HEK293 (cell line): ENCODE data around the gene GSG1L.

Experiments
- TCF7L2 ChIP-seq: IDR thresholded peaks from 2 replicates; pipeline ENCODE4 v1.6.1; 2011; ENCODE audit warnings: low read depth, mild to moderate bottlenecking, inconsistent platforms, low read length, moderate library complexity, borderline replicate concordance
- YY1 ChIP-seq: fragments of 450-650 bp; formaldehyde crosslinking; IDR thresholded peaks from 2 replicates; pipeline ENCODE4 v1.5.1; 2018; ENCODE audit warnings: missing biosample characterization, missing genetic modification characterization
- ZBTB1 ChIP-seq: fragments of 450-650 bp; formaldehyde crosslinking; IDR thresholded peaks from 2 replicates; pipeline ENCODE4 v1.5.1; 2016; ENCODE audit warnings: missing biosample characterization, missing genetic modification characterization
- ZNF114 ChIP-seq: fragments of 450-650 bp; formaldehyde crosslinking; IDR thresholded peaks from 2 replicates; pipeline ENCODE4 v1.5.0; 2017; ENCODE audit warnings: missing biosample characterization, missing genetic modification characterization
- ZNF211 ChIP-seq: fragments of 450-650 bp; formaldehyde crosslinking; IDR thresholded peaks from 2 replicates; pipeline ENCODE4 v1.5.1; 2016; ENCODE audit warnings: low read depth, missing biosample characterization, missing genetic modification characterization
- ZNF266 ChIP-seq: fragments of 450-650 bp; formaldehyde crosslinking; IDR thresholded peaks from 2 replicates; pipeline ENCODE4 v1.5.1; 2016; ENCODE audit warnings: missing biosample characterization, missing genetic modification characterization, low read depth
- ZNF747 ChIP-seq: fragments of 450-650 bp; formaldehyde crosslinking; IDR thresholded peaks from 2 replicates; pipeline ENCODE4 v1.5.1; 2016; ENCODE audit warnings: missing biosample characterization, missing genetic modification characterization
- TF ChIP-seq, protein P1 (sequence below): fragments of 450-650 bp; formaldehyde crosslinking; IDR thresholded peaks from 2 replicates; pipeline ENCODE4 v1.5.1; 2016; ENCODE audit warnings: missing biosample characterization, missing genetic modification characterization
- TF ChIP-seq, protein P2 (sequence below): fragments of 450-650 bp; formaldehyde crosslinking; IDR thresholded peaks from 2 replicates; pipeline ENCODE4 v1.5.1; 2016; ENCODE audit warnings: missing biosample characterization, missing genetic modification characterization, borderline replicate concordance
- TF ChIP-seq, protein P3 (sequence below): fragments of 450-650 bp; formaldehyde crosslinking; IDR thresholded peaks from 2 replicates; pipeline ENCODE4 v1.5.1; 2016; ENCODE audit warnings: missing biosample characterization, missing genetic modification characterization, low read depth
- TF ChIP-seq, protein P4 (sequence below): fragments of 450-650 bp; IDR thresholded peaks from 2 replicates; pipeline ENCODE4 v1.5.1; 2018; ENCODE audit warnings: missing biosample characterization, missing genetic modification characterization

DNA sequence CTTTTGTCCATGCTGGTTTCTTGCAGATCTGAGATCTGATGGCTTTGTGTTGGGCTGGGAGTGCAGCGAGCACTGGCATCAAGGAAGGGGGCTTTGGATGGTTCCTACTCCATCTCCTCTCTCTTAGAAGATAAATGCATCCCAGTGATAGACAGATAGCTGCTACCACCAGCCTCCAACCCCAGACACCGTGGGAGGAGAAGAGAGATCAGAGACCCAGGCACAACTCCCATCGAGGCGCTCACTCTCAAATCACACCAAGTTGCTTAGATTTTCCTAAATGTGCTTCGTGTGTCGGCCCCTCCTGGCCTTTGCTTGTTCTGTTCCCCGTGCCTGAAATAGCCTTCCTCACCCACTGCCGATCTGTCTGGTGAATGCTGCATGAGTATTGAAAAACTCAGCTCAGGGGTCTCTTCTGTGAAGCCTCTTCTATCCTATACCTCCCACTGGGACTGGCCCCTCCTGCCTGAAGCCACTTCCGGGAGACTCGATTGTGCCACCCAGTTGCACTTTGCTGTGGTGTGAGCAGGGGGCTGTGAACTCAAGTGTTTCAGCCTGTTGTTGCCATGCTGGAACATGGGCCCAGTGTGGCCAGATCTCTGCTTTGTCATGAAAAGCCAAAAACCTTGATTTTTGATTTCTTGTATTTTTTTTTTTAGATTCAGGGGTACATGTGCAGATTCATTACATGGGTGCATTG is 242.7 kb downstream of the GSG1L start:
- TF ChIP-seq ZBTB1 (tag by site-specific recombination) (no peak), ZNF747 (tag by site-specific recombination) (no peak), ZNF211 (tag by site-specific recombination) (no peak), TCF7L2 (no peak), ZNF114 (tag by site-specific recombination) (no peak), ZNF266 (tag by site-specific recombination) (no peak), YY1 (no peak)
- TF ChIP-seq, protein P1, sequence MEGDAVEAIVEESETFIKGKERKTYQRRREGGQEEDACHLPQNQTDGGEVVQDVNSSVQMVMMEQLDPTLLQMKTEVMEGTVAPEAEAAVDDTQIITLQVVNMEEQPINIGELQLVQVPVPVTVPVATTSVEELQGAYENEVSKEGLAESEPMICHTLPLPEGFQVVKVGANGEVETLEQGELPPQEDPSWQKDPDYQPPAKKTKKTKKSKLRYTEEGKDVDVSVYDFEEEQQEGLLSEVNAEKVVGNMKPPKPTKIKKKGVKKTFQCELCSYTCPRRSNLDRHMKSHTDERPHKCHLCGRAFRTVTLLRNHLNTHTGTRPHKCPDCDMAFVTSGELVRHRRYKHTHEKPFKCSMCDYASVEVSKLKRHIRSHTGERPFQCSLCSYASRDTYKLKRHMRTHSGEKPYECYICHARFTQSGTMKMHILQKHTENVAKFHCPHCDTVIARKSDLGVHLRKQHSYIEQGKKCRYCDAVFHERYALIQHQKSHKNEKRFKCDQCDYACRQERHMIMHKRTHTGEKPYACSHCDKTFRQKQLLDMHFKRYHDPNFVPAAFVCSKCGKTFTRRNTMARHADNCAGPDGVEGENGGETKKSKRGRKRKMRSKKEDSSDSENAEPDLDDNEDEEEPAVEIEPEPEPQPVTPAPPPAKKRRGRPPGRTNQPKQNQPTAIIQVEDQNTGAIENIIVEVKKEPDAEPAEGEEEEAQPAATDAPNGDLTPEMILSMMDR: no peak
- TF ChIP-seq, protein P2, sequence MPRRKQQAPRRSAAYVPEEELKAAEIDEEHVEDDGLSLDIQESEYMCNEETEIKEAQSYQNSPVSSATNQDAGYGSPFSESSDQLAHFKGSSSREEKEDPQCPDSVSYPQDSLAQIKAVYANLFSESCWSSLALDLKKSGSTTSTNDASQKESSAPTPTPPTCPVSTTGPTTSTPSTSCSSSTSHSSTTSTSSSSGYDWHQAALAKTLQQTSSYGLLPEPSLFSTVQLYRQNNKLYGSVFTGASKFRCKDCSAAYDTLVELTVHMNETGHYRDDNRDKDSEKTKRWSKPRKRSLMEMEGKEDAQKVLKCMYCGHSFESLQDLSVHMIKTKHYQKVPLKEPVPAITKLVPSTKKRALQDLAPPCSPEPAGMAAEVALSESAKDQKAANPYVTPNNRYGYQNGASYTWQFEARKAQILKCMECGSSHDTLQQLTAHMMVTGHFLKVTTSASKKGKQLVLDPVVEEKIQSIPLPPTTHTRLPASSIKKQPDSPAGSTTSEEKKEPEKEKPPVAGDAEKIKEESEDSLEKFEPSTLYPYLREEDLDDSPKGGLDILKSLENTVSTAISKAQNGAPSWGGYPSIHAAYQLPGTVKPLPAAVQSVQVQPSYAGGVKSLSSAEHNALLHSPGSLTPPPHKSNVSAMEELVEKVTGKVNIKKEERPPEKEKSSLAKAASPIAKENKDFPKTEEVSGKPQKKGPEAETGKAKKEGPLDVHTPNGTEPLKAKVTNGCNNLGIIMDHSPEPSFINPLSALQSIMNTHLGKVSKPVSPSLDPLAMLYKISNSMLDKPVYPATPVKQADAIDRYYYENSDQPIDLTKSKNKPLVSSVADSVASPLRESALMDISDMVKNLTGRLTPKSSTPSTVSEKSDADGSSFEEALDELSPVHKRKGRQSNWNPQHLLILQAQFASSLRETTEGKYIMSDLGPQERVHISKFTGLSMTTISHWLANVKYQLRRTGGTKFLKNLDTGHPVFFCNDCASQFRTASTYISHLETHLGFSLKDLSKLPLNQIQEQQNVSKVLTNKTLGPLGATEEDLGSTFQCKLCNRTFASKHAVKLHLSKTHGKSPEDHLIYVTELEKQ (tag by site-specific recombination): no peak
- TF ChIP-seq, protein P3, sequence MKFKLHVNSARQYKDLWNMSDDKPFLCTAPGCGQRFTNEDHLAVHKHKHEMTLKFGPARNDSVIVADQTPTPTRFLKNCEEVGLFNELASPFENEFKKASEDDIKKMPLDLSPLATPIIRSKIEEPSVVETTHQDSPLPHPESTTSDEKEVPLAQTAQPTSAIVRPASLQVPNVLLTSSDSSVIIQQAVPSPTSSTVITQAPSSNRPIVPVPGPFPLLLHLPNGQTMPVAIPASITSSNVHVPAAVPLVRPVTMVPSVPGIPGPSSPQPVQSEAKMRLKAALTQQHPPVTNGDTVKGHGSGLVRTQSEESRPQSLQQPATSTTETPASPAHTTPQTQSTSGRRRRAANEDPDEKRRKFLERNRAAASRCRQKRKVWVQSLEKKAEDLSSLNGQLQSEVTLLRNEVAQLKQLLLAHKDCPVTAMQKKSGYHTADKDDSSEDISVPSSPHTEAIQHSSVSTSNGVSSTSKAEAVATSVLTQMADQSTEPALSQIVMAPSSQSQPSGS (tag by site-specific recombination): no peak
- TF ChIP-seq, protein P4, sequence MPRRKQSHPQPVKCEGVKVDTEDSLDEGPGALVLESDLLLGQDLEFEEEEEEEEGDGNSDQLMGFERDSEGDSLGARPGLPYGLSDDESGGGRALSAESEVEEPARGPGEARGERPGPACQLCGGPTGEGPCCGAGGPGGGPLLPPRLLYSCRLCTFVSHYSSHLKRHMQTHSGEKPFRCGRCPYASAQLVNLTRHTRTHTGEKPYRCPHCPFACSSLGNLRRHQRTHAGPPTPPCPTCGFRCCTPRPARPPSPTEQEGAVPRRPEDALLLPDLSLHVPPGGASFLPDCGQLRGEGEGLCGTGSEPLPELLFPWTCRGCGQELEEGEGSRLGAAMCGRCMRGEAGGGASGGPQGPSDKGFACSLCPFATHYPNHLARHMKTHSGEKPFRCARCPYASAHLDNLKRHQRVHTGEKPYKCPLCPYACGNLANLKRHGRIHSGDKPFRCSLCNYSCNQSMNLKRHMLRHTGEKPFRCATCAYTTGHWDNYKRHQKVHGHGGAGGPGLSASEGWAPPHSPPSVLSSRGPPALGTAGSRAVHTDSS (tag by site-specific recombination): no peak
